ENCODE results near the gene TPCN1.

The TPCN1 gene

GRCh38 chr12:113242026-113242418 lies 20.8 kb downstream of the TPCN1 start:
- Histone ChIP-seq H3K27me3 (ENCODE audit: low read length) (no peaks in the 10 kb centered on the region), H4K20me1 (ENCODE audit: low read depth, low read length) (no peaks in the 10 kb centered on the region), H3K27ac (ENCODE audit: low read depth, low read length) (no peak overlapping the region), H2AFZ (ENCODE audit: low read depth, low read length, severe bottlenecking) (no peak overlapping the region), H3F3A (ENCODE audit: insufficient read depth) (no peaks in the 10 kb centered on the region), H3K9me3 (ENCODE audit: insufficient read depth, low read length) (no peaks in the 10 kb centered on the region), H3K9ac (ENCODE audit: low read length) (no peak overlapping the region), H3K4me2 (ENCODE audit: low read depth, low read length, poor library complexity, severe bottlenecking) (no peak overlapping the region), H3K4me3 (ENCODE audit: insufficient read depth, low read length, poor library complexity, severe bottlenecking) (no peak overlapping the region), H3K9me2 (replicated peaks; ENCODE audit: insufficient read depth, low read length) (no peaks in the 10 kb centered on the region), H3K36me3 (ENCODE audit: low read length) (peaks cover 10% of the 10 kb centered on the region; the same call in 1 of the 2 replicates), H3K79me2 (ENCODE audit: insufficient read depth, low read length) (peaks cover 17% of the 10 kb centered on the region; the same call in 1 of the 2 replicates)
- TF ChIP-seq CTCF (IDR thresholded peaks at IDR 0.05; ENCODE audit: insufficient read depth, low read length, poor library complexity, severe bottlenecking) (no peak), EZH2phosphoT487 (conservative IDR thresholded peaks at IDR 0.05; ENCODE audit: low read length) (no peak)

GRCh38 chr12:113242560-113242959 lies 21.3 kb downstream of the TPCN1 start:
- H3K36me3 ChIP-seq (ENCODE audit: low read length) = peaks cover 10% of the 10 kb centered on the region; the same call in 1 of the 2 replicates
- H3F3A ChIP-seq (ENCODE audit: insufficient read depth) = no peaks in the 10 kb centered on the region
- no peak overlapping the region for H3K9ac ChIP-seq (ENCODE audit: low read length)

GRCh38 chr12:113244047-113244460 lies 22.8 kb downstream of the TPCN1 start:
- Histone ChIP-seq H3F3A (ENCODE audit: insufficient read depth) (no peaks in the 10 kb centered on the region), H3K9me3 (ENCODE audit: insufficient read depth, low read length) (no peaks in the 10 kb centered on the region), H2AFZ (ENCODE audit: low read depth, low read length, severe bottlenecking) (no peak overlapping the region), H3K36me3 (ENCODE audit: low read length) (peaks cover 5% of the 10 kb centered on the region; the same call in 1 of the 2 replicates), H3K4me3 (ENCODE audit: insufficient read depth, low read length, poor library complexity, severe bottlenecking) (no peak overlapping the region), H3K9ac (ENCODE audit: low read length) (no peak overlapping the region), H3K27ac (ENCODE audit: low read depth, low read length) (no peak overlapping the region), H3K27me3 (ENCODE audit: low read length) (no peaks in the 10 kb centered on the region), H3K9me2 (replicated peaks; ENCODE audit: insufficient read depth, low read length) (no peaks in the 10 kb centered on the region), H3K4me2 (ENCODE audit: low read depth, low read length, poor library complexity, severe bottlenecking) (no peak overlapping the region), H3K79me2 (ENCODE audit: insufficient read depth, low read length) (peaks cover 9% of the 10 kb centered on the region; the same call in 1 of the 2 replicates), H4K20me1 (ENCODE audit: low read depth, low read length) (no peaks in the 10 kb centered on the region)
- no peak for TF ChIP-seq CTCF (IDR thresholded peaks at IDR 0.05; ENCODE audit: insufficient read depth, low read length, poor library complexity, severe bottlenecking)
- TF ChIP-seq EZH2phosphoT487 (conservative IDR thresholded peaks at IDR 0.05; ENCODE audit: low read length) = no peak

More at GRCh38 chr12:113242560-113242959, 21.3 kb downstream of the TPCN1 start:
- no peaks in the 10 kb centered on the region for H4K20me1 ChIP-seq (ENCODE audit: low read depth, low read length)
- no peak overlapping the region for H3K4me3 ChIP-seq (ENCODE audit: insufficient read depth, low read length, poor library complexity, severe bottlenecking)
- no peak overlapping the region for H3K4me2 ChIP-seq (ENCODE audit: low read depth, low read length, poor library complexity, severe bottlenecking)
- H3K27me3 ChIP-seq (ENCODE audit: low read length) = no peaks in the 10 kb centered on the region
- no peak overlapping the region for H2AFZ ChIP-seq (ENCODE audit: low read depth, low read length, severe bottlenecking)
- no peak overlapping the region for H3K27ac ChIP-seq (ENCODE audit: low read depth, low read length)
- TF ChIP-seq EZH2phosphoT487 (conservative IDR thresholded peaks at IDR 0.05; ENCODE audit: low read length) = no peak
- no peak for TF ChIP-seq CTCF (IDR thresholded peaks at IDR 0.05; ENCODE audit: insufficient read depth, low read length, poor library complexity, severe bottlenecking)
- no peaks in the 10 kb centered on the region for H3K9me3 ChIP-seq (ENCODE audit: insufficient read depth, low read length)
- H3K79me2 ChIP-seq (ENCODE audit: insufficient read depth, low read length) = peaks cover 16% of the 10 kb centered on the region; the same call in 1 of the 2 replicates
- no peaks in the 10 kb centered on the region for H3K9me2 ChIP-seq (replicated peaks; ENCODE audit: insufficient read depth, low read length)
